ENCODE data around the gene UBR3.
"Not testable (repeated sequence)": the region's sequence is repeated elsewhere in the genome, so short reads cannot be mapped to it uniquely, and the experiment has no call there.

The UBR3 gene

GRCh38 chr2:169822785-169823392, 4.4 kb upstream of the UBR3 start:
- DNase-seq (ENCODE audit: low spot score): no peak

- no peak for DNase-seq (ENCODE audit: low spot score)
These were observed 3.3 kb upstream of the UBR3 start for GRCh38 chr2:169823996-169824372.

GRCh38 chr2:169824373-169825333, 2.6 kb upstream of the UBR3 start, which contains the start of gene METTL5:
METTL5 (minus strand) TSS chr2:169824905; CDS start chr2:169824597, 308 bp downstream.
- peak; percentile 85 for DNase-seq (ENCODE audit: low spot score)

- peak; percentile 50 for DNase-seq (ENCODE audit: low spot score)
These were observed 1.0 kb downstream of the UBR3 start for GRCh38 chr2:169828141-169828811.

- DNase-seq (ENCODE audit: low spot score): no peak
These were observed 7.1 kb downstream of the UBR3 start for GRCh38 chr2:169834401-169834800.

- no peak for DNase-seq (ENCODE audit: low spot score)
These were observed 11.7 kb downstream of the UBR3 start for GRCh38 chr2:169838743-169839489.

- no peak for DNase-seq (ENCODE audit: low spot score)
These were observed 12.9 kb downstream of the UBR3 start for GRCh38 chr2:169839954-169840746.

GRCh38 chr2:169840747-169841142, 13.5 kb downstream of the UBR3 start:
- DNase-seq (ENCODE audit: low spot score): no peak

- DNase-seq (ENCODE audit: low spot score): not testable (repeated sequence)
These were observed 14.4 kb downstream of the UBR3 start for GRCh38 chr2:169841625-169842024.

- no peak for DNase-seq (ENCODE audit: low spot score)
These were observed 17.8 kb downstream of the UBR3 start for GRCh38 chr2:169845016-169845415.

- DNase-seq (ENCODE audit: low spot score): not testable (repeated sequence)
These were observed 21.9 kb downstream of the UBR3 start for GRCh38 chr2:169848959-169849693.

GRCh38 chr2:169849710-169850109, 22.5 kb downstream of the UBR3 start:
- no peak for DNase-seq (ENCODE audit: low spot score)

GRCh38 chr2:169853041-169853668, 25.9 kb downstream of the UBR3 start:
- DNase-seq (ENCODE audit: low spot score): no peak

GRCh38 chr2:169855281-169856258, 28.3 kb downstream of the UBR3 start:
- DNase-seq (ENCODE audit: low spot score): not testable (repeated sequence)

GRCh38 chr2:169859423-169859822, 32.2 kb downstream of the UBR3 start:
- DNase-seq (ENCODE audit: low spot score): no peak

- DNase-seq (ENCODE audit: low spot score): no peak
These were observed 32.9 kb downstream of the UBR3 start for GRCh38 chr2:169860149-169860548.

- no peak for DNase-seq (ENCODE audit: low spot score)
These were observed 35.6 kb downstream of the UBR3 start for GRCh38 chr2:169862816-169863215.

- no peak for DNase-seq (ENCODE audit: low spot score)
These were observed 38.2 kb downstream of the UBR3 start for GRCh38 chr2:169865492-169865891.

- DNase-seq (ENCODE audit: low spot score): not testable (repeated sequence)
These were observed 39.0 kb downstream of the UBR3 start for GRCh38 chr2:169866230-169866629.
